ENCODE data around the gene GAS2L1. TPM values are rescaled to one million over a fixed set of nuclear protein-coding genes. Genes with fewer than 3 reads are reported as not detected.

Gene GAS2L1
- total RNA-seq, 1 experiment from 2014 or later: 8.0 TPM

DNA sequence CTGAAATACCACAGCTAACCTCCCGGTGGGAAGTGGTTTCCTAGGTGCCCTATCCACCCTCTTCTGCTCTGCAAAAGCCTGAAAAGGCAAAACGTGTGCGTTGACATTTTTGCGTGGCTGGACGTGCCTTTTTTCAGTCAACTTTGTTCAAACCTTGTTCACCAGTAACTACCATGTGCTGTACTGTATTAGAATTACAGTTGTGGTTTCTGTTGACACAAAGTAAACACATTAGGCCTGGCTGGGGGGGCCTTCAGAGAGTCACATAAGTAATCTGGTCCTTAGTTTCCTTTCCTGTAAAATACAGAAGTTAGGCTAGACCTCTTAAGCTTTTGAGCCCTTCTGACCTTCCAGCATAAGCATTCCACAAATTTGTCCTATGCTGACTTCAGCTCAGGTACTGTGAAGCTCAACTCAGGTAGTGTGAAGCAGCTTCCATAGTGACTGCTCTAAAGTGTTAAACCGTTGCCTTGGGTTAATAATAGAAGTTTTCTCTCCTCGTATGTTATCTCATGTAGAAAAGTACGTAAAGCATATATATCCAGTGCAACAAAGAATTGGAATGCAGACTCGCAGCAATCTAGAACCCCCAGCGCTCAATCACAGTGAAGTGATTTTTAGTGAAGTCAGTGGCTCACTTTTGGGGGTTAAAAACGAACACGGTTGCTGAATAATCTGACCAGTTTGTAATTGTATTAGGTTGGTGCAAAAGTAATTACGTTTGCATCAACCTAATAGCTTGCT lies 36.5 kb upstream of the GAS2L1 start:
- no peaks in the 10 kb centered on the region for H3K27me3 Mint-ChIP-seq (ENCODE audit: low read depth)
- no CpG with 5 or more reads among the region's 13 CpGs for WGBS (ENCODE audit: extremely low coverage, insufficient read length, low lambda C conversion rate)
- no peak for DNase-seq

More for the DNA sequence above, 36.5 kb upstream of the GAS2L1 start:
- H3K9ac ChIP-seq (ENCODE audit: extremely low read depth, insufficient read length, low read length): peak overlapping the region; percentile 99
- H3K79me1 ChIP-seq (ENCODE audit: insufficient read depth, low read depth, low read length, poor library complexity, severe bottlenecking): no peaks in the 10 kb centered on the region
- no peak overlapping the region for H3K18ac ChIP-seq (ENCODE audit: insufficient read length, low read depth, low read length)
- no peaks in the 10 kb centered on the region for H3K27me3 ChIP-seq (ENCODE audit: insufficient read depth, low read length)
- no peak overlapping the region for H2BK15ac ChIP-seq (ENCODE audit: low read depth, low read length)
- no peak overlapping the region for H4K8ac ChIP-seq (replicated peaks; ENCODE audit: insufficient read length, low read depth, low read length)
- Mint-ChIP-seq H3K9me3 (peaks cover 0 to 4% of the 10 kb centered on the region in 2 experiments; a peak in 2 of 5 replicates), H3K4me3 (peak overlapping the region; percentile 92 to 93), H3K27ac (peak overlapping the region; percentile 96 to 99 (median 96); a peak in 6 of 7 replicates), H3K36me3 (ENCODE audit: insufficient read depth in 1 of 3, low read depth in 3 of 3) (peaks cover 60 to 80% (median 73%) of the 10 kb centered on the region in 3 experiments; a peak in 6 of 7 replicates), H3K4me1 (peaks cover 44 to 51% of the 10 kb centered on the region in 2 experiments)
- peaks cover 23% of the 10 kb centered on the region for H3K23me2 ChIP-seq (ENCODE audit: insufficient read length, low read depth, low read length, poor library complexity, severe bottlenecking)
- no peak overlapping the region for H2BK12ac ChIP-seq (ENCODE audit: insufficient read length, low read depth, low read length)
- H2AFZ ChIP-seq (ENCODE audit: low read length): no peak overlapping the region
- H3K9me3 ChIP-seq (ENCODE audit: control insufficient read depth, low read depth, low read length): no peaks in the 10 kb centered on the region
- peaks cover 53% of the 10 kb centered on the region for H3K79me2 ChIP-seq (ENCODE audit: insufficient read depth, low read length)
- H3K4me2 ChIP-seq (ENCODE audit: insufficient read depth, insufficient read length, low read length): peak overlapping the region; percentile 92
- H4K20me1 ChIP-seq (ENCODE audit: control insufficient read depth, insufficient read depth, insufficient read length): no peaks in the 10 kb centered on the region
- H2BK5ac ChIP-seq (ENCODE audit: insufficient read length, low read length): no peak overlapping the region
- H3K23ac ChIP-seq (ENCODE audit: insufficient read length, low read depth, low read length): no peak overlapping the region
- no peak overlapping the region for H3K4ac ChIP-seq (ENCODE audit: low read depth, low read length)
- TF ChIP-seq, protein P1, sequence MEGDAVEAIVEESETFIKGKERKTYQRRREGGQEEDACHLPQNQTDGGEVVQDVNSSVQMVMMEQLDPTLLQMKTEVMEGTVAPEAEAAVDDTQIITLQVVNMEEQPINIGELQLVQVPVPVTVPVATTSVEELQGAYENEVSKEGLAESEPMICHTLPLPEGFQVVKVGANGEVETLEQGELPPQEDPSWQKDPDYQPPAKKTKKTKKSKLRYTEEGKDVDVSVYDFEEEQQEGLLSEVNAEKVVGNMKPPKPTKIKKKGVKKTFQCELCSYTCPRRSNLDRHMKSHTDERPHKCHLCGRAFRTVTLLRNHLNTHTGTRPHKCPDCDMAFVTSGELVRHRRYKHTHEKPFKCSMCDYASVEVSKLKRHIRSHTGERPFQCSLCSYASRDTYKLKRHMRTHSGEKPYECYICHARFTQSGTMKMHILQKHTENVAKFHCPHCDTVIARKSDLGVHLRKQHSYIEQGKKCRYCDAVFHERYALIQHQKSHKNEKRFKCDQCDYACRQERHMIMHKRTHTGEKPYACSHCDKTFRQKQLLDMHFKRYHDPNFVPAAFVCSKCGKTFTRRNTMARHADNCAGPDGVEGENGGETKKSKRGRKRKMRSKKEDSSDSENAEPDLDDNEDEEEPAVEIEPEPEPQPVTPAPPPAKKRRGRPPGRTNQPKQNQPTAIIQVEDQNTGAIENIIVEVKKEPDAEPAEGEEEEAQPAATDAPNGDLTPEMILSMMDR (conservative IDR thresholded peaks at IDR 0.05): no peak
- H2AK5ac ChIP-seq (ENCODE audit: insufficient read length, low read length): no peak overlapping the region
- H3T11ph ChIP-seq (ENCODE audit: low read length): no peak overlapping the region
- H2BK120ac ChIP-seq (ENCODE audit: low read depth, low read length, poor library complexity, severe bottlenecking): no peak overlapping the region
- H3K27ac ChIP-seq (ENCODE audit: insufficient read length, low read depth, low read length): peak overlapping the region; percentile 6
- H3K4me1 ChIP-seq (ENCODE audit: insufficient read depth, low read length): peaks cover 8% of the 10 kb centered on the region
- no peak overlapping the region for H4K5ac ChIP-seq (ENCODE audit: insufficient read length, low read depth, low read length)
- no peak overlapping the region for H3K14ac ChIP-seq (ENCODE audit: insufficient read depth, low read length)
- no peak overlapping the region for H3K56ac ChIP-seq (ENCODE audit: insufficient read length, low read depth, low read length)
- H2BK20ac ChIP-seq (ENCODE audit: low read depth, low read length, poor library complexity, severe bottlenecking): no peak overlapping the region
- H4K91ac ChIP-seq (ENCODE audit: insufficient read length, low read depth, low read length): no peak overlapping the region
